ENCODE results near the gene CEACAM8. TPM values are rescaled to one million over a fixed set of nuclear protein-coding genes. Genes with fewer than 3 reads are reported as not detected.
"Not testable (repeated sequence)": the region's sequence is repeated elsewhere in the genome, so short reads cannot be mapped to it uniquely, and the experiment has no call there.

The CEACAM8 gene
- total RNA-seq, 1 experiment from 2014 or later = not detected

- no peak for DNase-seq (ENCODE audit: low read depth)
- in situ Hi-C loops (cut with HindIII; ENCODE audit: low pct_unique_long_range_greater_than_20kb, low sequenced_read_pairs) = no loop called here
These were observed 10.3 kb downstream of the CEACAM8 start for GRCh38 chr19:42584466-42584865.

DNA sequence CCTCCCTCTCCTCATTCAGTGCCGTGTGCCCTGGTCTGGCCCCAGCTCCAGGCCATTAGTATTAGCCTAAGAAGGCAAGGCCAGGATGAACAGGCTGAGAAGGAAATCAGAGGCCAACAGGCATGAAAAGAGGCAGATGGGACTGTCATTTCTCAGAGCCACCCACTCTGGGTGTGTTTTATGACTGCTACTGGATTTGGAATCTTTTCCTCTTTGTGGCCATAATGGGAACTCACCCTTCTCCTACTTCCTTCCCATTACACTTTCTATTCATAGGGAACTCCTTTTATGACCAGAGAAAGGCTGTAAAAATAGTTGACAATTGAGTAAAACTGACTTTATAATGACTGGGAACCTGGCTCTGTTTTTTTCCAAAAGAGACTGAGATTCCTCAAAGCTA, 17.7 kb downstream of the CEACAM8 start:
- DNase-seq (ENCODE audit: low read depth) = no peak
- in situ Hi-C loops (cut with HindIII; ENCODE audit: low pct_unique_long_range_greater_than_20kb, low sequenced_read_pairs) = no loop called here

- DNase-seq (ENCODE audit: low read depth) = no peak
- in situ Hi-C loops (cut with HindIII; ENCODE audit: low pct_unique_long_range_greater_than_20kb, low sequenced_read_pairs) = no loop called here
These were observed 18.5 kb downstream of the CEACAM8 start for GRCh38 chr19:42576241-42576640.

DNA sequence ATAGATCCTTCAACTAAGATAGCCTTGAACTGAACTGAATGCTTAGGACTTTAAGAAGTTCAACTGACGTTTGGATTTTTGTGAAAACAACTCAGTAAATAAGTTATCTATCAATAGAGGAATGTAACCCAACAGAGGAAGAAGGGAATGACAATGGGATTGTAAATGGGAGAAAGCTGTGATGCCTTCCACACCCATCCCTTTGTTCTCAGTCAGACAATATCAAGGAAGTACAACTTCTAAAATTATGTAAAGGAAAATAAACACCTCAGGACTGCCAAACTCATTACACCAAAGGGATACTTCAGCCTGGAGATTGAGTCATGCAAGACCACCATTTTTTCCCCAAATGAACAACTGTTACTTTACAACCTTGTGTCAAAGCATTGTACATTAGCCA, 21.1 kb downstream of the CEACAM8 start:
- in situ Hi-C loops (cut with HindIII; ENCODE audit: low pct_unique_long_range_greater_than_20kb, low sequenced_read_pairs) = no loop called here
- no peak for DNase-seq (ENCODE audit: low read depth)

DNA sequence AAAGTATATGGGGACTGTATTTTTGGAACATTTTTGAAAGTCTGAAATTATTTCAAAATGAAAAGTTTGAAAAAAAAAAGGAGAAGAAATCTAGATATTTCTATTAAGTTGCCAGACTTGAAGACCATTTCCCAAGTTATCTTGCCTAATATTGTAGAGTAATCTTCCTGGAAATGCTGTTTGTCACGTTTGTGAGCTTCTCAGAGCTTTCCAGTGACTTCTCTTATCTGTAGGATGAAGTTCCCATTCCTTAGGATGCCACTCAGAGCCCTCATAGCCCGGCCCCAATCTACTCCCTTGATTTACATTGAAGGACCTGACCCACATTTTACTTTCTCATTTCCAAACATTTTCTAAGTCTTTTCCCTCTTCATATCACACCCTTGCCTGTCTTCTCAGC, 23.6 kb downstream of the CEACAM8 start:
- in situ Hi-C loops (cut with HindIII; ENCODE audit: low pct_unique_long_range_greater_than_20kb, low sequenced_read_pairs) = no loop called here
- no peak for DNase-seq (ENCODE audit: low read depth)

DNA sequence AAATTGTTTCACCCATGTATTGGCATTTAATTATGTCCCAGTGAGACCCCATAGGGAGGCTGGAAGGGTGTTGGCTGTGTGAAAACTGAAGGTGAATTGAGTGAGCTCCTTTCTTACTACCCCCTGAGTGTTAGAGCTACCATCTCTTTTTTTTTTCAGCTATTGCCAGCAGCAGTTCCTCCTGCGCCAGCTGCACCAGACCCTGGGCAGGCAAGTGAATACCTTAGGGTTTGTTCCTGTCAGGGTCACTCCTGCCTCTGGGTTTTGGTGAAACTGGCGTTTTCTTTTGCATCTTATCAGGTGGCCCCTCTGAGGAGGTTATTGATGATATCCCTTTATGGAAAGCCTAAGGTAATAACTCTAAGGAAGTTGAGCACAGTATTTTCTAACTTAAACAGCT, 25.5 kb downstream of the CEACAM8 start:
- no peak for DNase-seq (ENCODE audit: low read depth)
- in situ Hi-C loops (cut with HindIII; ENCODE audit: low pct_unique_long_range_greater_than_20kb, low sequenced_read_pairs) = no loop called here

GRCh38 chr19:42568006-42568405, 26.7 kb downstream of the CEACAM8 start:
- DNase-seq (ENCODE audit: low read depth) = no peak
- in situ Hi-C loops (cut with HindIII; ENCODE audit: low pct_unique_long_range_greater_than_20kb, low sequenced_read_pairs) = no loop called here

GRCh38 chr19:42567567-42567966, 27.2 kb downstream of the CEACAM8 start:
- DNase-seq (ENCODE audit: low read depth) = no peak
- in situ Hi-C loops (cut with HindIII; ENCODE audit: low pct_unique_long_range_greater_than_20kb, low sequenced_read_pairs) = no loop called here

GRCh38 chr19:42563352-42564210, 31.1 kb downstream of the CEACAM8 start:
- peak; percentile 22 for DNase-seq (ENCODE audit: low read depth)
- in situ Hi-C loops (cut with HindIII; ENCODE audit: low pct_unique_long_range_greater_than_20kb, low sequenced_read_pairs) = no loop called here

DNA sequence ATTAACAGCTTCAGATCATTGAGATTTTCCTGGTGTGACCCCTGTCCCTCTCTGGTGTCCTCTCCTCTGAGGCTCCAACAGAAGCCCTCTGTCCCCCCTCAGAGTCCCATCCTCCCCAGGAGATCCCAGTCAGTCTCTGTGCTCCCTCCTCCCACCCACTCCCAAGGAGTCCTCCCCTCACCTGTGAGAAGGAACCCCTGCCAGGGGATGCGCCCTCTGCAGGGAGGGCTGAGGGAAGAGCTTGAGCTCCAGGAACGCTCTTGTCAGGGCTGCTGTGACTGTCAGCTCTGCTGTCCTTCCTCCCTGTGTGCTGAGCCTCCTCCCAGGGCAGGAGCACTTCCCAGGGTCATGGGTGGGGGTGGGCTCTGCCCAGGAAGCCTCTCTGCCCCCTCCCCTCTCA, 33.2 kb downstream of the CEACAM8 start:
- in situ Hi-C loops (cut with HindIII; ENCODE audit: low pct_unique_long_range_greater_than_20kb, low sequenced_read_pairs) = no loop called here
- DNase-seq (ENCODE audit: low read depth) = no peak

DNA sequence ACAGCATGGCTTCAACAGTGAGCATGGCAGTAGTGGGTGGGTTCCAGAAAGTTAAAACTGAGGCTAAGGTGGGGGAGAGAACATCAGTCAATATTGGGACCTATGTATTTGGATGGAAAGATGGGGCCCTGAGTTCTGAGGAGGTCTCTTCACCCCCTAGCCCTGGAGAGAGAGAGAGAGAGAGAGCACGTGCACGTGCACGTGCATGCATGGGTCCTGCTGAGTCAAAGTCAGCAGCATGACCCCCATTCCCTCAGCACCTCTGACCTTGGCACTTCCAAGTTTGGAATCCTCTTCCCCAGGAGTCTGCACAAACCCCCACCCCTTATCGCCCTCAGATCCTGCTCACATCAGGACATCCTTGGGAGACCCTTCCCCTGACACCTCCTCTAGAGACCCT, 34.0 kb downstream of the CEACAM8 start:
- in situ Hi-C loops (cut with HindIII; ENCODE audit: low pct_unique_long_range_greater_than_20kb, low sequenced_read_pairs) = no loop called here
- DNase-seq (ENCODE audit: low read depth) = no peak

GRCh38 chr19:42558450-42559150, 36.1 kb downstream of the CEACAM8 start:
- DNase-seq (ENCODE audit: low read depth) = no peak
- in situ Hi-C loops (cut with HindIII; ENCODE audit: low pct_unique_long_range_greater_than_20kb, low sequenced_read_pairs) = no loop called here

GRCh38 chr19:42557386-42557871, 37.3 kb downstream of the CEACAM8 start:
- DNase-seq (ENCODE audit: low read depth); in situ Hi-C loops (cut with HindIII; ENCODE audit: low pct_unique_long_range_greater_than_20kb, low sequenced_read_pairs): not testable (repeated sequence)

DNA sequence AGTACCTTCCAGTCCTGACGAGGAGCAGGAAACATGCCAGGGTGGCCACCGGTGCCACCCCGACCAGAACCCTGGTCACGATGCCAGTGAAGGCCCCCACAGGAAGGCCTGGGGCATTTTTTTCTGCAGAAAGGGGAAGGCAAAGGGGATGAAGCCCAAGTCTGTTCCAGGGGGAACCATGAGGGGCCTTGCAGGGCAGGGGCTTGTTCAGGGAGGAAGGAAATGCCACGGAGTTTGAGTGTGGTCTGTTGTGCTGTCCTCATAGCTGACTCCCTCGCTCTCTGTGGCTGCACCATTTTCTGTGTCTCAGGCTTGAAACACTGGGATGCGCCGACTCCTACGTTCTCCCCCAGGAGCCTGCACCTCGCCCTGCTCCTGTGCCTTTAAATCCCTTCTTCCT, 38.9 kb downstream of the CEACAM8 start:
- no peak for DNase-seq (ENCODE audit: low read depth)
- in situ Hi-C loops (cut with HindIII; ENCODE audit: low pct_unique_long_range_greater_than_20kb, low sequenced_read_pairs) = no loop called here

DNA sequence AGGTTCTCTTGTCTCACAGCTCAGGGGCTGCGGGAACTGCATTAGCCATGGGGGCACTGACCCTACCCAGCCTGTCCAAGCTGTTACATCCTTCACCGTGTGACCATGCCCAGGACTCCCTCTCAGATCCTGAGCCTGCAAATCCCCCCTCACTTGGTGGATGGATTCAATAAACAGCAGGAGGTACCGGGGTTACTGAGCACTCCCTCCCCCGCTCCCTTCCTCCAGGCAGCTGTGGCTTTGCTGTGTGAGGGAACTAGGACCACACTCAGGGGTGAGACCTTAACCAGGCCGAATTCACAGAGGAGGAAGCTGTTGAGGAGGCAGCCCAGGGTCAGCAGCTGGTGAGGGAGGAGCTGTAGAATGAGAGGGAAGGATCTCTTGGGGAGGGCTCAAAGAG, 39.4 kb downstream of the CEACAM8 start:
- in situ Hi-C loops (cut with HindIII; ENCODE audit: low pct_unique_long_range_greater_than_20kb, low sequenced_read_pairs) = no loop called here
- no peak for DNase-seq (ENCODE audit: low read depth)

DNA sequence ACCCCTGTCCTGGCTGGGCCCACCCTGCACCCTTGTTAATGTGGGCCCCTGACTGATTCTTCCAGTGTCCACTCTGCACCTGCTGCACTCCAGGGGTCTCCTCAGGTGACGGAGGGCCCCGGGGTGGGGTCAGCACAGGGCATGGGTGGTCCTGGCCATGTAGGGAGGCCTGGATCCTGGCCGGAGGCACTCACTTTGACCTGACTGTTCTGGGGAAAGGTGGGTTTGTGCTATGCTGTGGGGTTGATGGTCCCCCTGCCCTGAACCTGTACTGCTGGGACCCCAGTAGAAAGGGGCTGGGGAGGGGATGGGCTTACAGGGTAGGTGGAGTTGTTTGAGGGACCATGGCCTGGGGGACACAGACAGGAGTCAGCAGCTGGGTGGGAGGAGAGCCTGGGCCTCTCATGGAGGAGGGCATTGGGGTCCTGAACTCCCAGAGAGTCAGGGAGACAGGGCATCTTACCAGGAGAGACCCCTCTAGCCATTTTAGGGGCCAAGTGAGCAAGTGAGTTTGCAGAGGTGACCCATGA, 40.6 kb downstream of the CEACAM8 start:
- in situ Hi-C loops (cut with HindIII; ENCODE audit: low pct_unique_long_range_greater_than_20kb, low sequenced_read_pairs) = no loop called here
- DNase-seq (ENCODE audit: low read depth) = no peak

GRCh38 chr19:42553292-42554045, 41.3 kb downstream of the CEACAM8 start:
- in situ Hi-C loops (cut with HindIII; ENCODE audit: low pct_unique_long_range_greater_than_20kb, low sequenced_read_pairs) = no loop called here
- peak; percentile 54 for DNase-seq (ENCODE audit: low read depth)
